COLO668 (cell line): Measurements from ENCODE around the gene STX7.
"Not testable (repeated sequence)": the region's sequence is repeated elsewhere in the genome, so short reads cannot be mapped to it uniquely, and the experiment has no call there.

ENCODE experiments used
- DNase-seq: peaks from one replicate; lab custom pipeline; 2025; ENCODE audit not compliant: unreplicated experiment; lab: John Stamatoyannopoulos, UW

The STX7 gene, protein sequence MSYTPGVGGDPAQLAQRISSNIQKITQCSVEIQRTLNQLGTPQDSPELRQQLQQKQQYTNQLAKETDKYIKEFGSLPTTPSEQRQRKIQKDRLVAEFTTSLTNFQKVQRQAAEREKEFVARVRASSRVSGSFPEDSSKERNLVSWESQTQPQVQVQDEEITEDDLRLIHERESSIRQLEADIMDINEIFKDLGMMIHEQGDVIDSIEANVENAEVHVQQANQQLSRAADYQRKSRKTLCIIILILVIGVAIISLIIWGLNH

DNA sequence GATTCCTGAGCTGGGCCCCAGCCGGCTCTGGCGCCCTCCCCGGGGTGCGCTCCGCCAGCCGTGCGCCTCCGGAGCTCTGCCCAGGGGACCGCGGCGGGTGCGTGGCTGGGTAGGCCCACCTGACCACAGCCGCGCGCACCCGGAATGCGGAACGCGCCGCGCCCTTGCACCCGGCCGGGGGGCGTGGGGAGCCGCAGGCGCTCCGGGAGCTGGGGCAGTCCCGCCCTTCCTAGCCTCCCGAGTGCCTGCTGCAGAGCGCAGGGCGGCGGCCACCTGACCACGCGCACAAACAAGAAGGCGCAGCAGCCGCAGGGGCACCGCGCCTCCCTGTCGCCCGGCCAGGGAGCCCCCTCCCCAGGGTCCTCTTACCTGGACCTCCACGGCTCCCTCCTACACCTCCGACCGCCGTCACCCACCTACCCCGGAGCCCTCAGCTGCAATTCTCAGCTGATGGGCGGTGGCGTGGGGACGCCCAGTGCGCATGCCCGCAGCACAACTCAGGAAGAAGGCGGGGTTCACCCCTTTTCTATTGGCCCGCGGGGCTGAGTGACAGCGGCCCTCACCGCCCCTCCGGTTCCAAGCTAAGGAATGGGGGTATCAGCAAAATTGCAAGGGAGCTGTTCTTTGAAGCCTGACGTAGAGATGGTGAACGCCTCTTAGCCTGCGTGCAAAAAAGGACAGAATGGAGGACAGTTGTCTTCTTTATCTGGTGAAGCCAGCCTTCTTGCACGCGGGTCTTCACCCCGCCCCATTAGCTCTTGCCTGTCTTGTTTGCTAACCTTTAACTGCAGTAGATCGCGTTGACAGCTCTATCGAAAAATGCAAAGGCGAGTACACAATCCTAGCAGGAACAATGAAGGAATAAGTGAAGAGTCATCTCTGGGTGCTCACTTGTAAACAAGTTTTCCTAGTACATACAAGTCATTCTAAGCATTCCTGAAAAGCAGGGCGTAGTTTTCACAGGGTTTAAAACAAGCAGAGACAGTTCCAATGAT is at the start of gene STX7:
Gene STX7 (minus strand): TSS at position 479 of the 995 bp plus-strand sequence. CDS start 9,586 bp downstream, outside the sequence.
- peak; percentile 77 for DNase-seq

DNA sequence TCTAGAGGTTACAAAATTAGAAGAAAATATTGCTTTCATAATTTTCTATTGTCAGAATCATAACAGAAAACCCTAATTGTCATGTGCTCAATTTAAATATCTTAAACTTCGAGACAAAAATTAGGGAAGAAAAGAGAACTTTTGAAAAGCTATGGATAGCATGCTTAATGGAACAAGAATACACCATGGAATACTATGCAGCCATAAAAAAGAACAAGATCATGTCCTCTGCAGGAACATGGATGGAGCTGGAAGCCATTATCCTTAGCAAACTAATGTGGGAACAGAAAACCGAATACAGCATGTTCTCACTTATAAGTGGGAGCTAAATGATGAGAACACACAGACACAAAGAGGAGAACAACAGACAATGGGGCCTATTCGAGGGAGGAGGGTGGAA is 47.2 kb upstream of the STX7 start:
- DNase-seq = not testable (repeated sequence)

DNA sequence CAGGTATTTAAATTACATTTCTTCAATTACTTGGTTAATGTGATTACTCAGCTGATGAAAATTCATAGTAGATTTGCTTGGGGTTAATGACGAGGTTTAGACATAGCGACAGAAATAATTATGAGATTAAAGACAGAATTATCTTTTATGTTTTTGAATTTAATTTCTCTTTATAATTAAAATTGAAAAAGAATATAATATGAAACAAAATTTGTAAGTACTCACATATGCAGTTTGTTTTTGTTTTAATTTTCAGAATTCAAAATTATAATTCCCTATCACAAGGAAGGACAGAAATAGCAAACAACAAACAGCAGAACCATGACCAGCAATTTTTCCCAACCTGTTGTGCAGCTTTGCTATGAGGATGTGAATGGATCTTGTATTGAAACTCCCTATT is 39.5 kb upstream of the STX7 start, which contains the start of gene TAAR8:
Gene TAAR8 (plus strand): TSS at position 301 of the 400 bp plus-strand sequence. CDS start 21 bp downstream, at position 322.
- no peak for DNase-seq

DNA sequence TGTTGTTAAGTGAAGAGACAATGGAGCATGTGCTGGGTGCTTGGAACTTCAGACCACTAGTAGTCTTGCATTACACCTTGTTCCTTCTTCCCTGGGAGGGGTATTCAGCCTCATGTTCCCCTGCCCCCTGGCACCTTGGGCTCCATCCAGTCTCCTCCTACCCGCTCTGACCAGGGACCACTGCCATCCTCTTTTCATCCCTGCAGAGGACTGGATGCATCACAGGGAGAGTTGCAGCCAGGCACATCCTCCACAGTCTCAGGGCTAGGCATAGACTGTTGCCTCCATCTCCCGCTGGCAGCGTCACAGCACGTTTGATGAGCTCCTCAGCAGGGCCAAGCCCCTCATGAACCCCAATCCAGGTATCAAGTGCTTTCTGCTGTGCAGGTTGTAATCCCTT is 38.3 kb upstream of the STX7 start:
- DNase-seq = no peak

DNA sequence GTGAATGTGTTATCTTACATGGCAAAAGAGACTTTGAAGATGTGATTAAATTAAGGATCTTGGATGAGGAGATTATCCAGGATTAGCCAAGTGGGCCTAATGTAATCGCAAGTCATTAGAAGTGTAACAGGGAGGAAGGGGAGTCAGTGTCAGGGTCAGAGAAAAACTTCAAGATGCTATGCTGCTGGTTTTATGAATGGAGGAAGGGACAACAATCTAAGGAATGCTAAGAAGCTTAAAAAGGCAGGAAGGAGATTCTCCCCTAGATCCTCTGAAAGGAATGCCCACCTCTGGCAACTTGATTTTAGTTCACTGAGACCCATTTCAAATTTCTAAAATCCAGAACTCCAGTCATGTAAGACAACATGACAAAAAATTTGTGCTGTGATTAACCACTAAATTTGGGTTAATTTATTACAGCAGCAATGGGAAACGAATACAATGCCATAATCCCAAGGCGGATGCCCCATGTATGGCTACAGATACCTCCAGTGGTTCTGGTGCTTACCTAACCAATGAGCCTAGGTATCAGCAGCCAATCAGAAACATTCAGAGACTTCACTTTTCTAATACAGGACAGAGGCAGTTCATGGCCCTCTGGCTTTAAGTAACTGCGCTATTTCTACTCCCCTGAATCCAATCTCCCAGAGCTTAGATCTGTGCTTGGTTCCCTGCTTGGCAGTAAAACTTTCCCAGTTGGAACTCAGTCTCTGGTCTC is 36.0 kb upstream of the STX7 start:
- no peak for DNase-seq

DNA sequence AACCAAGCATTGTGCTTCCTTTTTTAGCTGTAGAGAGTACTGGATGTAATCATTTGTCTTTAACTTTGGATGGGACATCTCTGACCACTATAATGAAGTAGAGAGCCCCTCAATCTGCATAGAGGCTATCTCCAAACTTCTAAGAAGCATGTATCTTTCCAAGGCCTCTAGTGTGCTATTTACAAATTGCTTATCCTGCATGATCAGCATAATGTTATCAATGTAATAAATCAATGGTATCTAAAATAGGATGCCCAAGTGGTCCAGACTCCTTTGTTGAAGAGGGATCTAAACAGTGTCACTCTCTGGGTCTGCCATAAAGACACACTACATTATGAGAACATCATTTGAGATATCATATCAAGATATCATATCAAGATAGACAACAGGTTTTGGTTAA is 31.9 kb upstream of the STX7 start:
- DNase-seq = no peak

DNA sequence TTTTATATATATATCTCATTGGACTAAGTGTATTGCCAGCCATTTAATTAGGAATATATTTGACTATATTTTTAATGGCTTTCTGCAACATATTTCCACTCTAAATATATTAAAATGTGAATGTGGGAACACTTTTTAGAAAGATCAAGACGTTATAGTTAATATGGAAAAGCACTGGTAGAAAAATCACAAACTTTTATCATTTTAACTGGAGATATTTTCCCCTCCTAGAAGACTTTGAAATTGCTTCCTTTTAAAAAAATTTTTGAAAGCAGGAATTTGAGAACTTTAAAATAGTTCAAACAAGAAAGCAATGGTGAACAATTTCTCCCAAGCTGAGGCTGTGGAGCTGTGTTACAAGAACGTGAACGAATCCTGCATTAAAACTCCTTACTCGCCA is 25.1 kb upstream of the STX7 start, which contains the start of gene TAAR9:
Gene TAAR9 (plus strand): TSS at position 301 of the 400 bp plus-strand sequence. CDS start 13 bp downstream, at position 314.
- DNase-seq = no peak

DNA sequence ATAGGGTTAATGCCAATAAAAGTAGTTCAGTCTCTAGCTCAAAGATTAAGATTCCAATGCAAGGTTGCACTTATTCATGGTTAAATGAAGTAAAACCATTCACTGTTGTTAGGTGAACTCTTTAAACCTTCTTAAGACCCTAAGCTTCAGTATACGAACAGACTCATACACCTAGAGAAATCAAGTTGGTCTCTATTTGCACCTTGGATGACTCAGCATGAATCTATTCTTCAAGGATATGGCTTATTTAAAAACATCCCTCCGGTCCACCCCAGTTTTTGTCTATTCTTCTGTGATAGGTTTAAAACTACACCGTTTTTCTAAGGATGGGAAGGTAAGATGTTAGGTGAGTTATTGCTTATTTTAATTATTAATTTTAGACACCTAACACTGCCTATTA is 24.2 kb upstream of the STX7 start:
- DNase-seq = no peak

DNA sequence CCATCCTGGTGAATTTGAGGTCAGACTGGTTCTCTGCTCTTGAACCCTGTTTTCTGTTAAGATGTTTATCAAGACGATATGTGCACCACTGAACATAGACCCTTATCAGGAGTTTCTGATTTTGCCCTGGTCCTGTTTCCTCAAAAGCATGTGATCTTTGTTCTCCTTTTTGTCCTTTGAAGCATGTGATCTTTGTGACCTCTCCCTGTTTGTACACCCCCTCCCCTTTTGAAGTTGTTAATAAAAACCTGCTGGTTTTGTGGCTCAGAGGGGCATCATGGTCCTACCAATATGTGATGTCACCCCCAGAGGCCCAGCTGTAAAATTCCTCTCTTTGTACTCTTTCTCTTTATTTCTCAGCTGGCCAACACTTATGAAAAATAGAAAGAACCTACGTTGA is 21.6 kb upstream of the STX7 start:
- DNase-seq = not testable (repeated sequence)

DNA sequence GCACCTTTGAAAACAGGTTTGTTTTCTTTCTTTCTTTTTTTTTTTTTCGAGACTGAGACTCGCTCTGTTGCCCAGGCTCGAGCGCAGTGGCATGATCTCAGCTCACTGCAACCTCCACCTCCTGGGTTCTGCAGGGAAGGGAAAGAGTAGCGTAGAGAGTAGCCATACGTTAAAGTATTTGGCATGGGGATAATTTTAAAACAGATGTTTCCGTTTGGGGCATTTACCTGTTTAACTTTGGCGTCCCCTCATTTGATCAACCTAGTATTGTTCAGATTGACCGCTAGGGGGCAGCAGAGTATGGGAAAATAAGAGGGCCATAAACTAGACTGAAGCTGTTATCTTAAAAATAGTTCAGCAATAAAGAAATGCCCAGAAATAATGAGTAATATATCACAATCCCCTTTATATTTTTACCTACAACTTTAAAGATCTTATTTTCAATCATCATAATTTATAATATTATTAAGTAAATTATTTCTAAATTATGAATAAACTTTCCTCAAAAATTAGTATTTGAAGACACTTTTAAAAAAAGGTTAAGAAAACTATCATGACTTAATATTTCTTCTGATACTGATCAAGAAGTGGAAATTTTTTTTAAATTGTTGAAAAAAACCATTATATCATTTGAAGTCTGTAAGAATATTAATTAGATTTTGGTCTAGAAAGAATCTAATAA is 17.5 kb upstream of the STX7 start:
- peak; percentile 46 for DNase-seq

DNA sequence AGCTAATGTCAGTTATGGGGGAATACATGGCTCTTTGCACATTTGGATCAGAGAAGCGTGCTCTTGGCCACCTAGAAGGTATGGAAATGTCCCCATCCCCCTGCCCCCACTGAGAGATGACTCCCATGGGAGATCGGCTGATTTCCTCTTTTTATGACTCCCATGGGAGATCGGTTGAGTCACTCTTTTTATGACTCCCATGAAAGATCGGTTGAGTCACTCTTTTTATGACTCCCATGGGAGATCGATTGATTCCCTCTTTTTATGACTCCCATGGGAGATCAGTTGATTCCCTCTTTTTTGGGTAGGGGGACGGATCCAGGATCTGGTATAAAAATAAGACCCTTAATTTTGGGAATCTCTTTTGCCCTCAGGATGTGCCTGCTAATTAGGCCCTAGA is 14.9 kb upstream of the STX7 start:
- DNase-seq = no peak

DNA sequence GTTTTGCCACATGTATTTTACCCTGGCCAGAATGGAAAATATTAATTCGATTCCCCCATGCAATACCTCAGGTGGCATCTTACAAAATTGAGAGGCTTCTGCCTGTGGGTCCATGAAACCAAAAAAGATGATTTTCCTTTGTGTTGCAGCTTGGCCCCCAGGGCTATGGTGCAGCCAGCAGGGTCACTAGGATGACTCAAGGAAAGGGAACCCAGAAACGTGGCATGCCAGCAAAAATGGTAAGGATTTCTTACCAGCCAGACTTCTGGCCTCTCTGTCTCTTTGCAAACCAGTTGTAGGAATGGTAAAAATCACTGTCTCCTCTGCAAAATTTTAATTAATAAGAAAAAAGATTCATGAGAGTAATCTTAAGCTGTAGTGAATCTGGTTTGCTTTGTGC is 13.5 kb upstream of the STX7 start:
- no peak for DNase-seq

DNA sequence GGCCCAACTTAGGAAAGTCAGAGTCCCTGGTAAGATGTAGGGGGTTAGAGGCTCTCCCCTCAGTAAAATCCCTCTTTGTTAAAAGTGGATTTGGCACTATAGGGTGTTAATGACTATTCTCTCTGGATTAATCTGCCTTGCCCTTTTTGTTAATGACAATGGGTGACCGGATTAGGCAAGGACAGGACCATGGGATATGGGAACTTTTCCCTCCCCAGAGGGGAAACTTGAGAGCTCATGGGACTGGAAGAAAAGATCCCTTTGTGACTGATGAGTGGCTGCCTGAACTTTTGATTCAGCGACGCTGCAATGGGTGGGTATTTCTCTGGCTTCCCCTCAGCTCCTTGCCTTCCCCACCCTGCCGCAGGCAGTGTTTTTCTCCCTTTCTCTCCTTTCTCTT is 12.9 kb upstream of the STX7 start:
- DNase-seq = no peak

DNA sequence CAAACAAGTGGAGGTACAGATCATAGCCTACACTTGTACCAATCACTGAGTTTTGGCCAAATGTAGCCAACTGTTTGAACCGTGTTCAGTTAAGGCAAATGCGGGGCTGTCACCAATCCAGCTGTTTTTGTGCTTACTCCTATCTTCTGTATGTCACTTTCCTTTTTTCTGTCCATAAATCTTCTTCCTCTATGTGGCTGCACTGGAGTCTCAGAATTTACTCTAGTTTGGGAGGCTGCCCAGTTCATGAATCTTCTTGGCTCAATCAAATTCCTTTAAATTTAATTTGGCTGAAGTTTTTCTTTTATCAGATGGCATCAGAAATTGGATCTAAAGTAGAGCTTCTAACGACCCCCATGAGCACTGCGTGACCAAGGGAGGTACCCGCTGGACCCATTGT is 11.7 kb upstream of the STX7 start:
- DNase-seq = no peak

DNA sequence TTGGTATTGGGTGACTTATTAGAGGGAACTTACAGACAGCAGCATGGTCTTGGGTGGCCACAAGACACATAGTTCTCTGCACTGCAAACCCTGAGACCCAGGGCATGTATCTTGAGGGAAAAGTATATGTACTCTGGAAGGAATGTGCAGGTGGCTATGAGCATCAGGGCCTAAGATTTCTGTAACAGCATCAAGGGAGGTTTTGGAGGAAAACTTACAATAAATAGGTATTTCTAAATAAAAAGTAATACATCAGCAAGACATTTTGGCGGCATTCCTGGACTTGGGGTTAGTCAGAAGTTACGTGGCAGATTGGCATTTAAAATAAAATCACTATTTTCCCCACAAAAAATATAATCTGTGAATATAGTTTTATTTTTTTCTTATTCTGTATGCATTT is 8.0 kb upstream of the STX7 start:
- no peak for DNase-seq

DNA sequence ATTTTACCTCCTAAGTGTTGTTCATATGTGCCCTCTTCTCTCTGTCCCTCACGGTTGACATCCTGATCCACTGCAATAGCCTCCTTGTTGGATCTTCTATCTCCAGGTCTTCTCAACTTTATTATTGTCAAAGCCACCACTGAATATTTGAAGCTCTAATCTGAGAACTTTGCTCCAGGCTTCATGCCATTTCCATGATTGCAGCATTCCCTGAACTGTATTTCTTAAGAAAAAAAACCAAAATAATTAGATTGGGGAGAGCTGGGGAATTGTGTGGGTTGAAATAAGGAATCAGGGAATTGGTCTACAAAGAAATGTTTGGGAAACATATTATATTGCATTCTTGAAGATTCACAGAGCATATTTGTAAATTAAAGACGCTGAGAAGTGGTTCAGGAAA is 2.5 kb upstream of the STX7 start:
- no peak for DNase-seq

DNA sequence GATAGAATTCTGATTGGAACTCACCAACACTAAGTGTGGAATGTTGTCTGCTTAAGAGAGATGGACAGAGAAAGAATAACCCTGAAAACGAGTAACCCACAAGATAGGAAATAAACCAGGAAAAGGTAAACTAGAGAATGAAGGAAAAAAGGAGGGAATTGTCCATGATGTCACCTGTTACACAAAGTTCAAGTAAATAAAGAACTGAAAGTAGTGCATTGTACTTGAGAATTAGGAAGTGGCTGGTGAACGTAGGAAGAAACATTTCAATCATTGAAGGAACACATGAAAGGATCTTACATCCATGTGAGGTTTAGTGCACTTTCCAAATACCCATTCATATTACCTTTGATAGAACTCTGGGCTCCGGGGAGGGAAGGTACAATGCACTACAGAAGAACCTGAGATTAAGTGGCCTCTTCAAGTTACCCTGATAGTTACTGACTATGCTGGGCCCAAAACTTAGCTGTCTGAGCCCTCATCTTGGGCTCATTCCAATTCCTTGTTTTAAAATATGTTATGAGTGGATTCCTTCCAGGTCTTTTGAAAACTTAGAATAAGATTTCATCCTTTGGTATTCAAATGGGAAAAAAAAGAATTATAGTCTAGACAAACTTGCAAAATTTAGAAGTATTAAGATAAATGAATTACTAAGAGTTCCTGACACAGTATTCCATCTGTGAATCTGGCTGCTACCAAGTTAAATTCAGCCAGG is 1.1 kb upstream of the STX7 start:
- DNase-seq = no peak

DNA sequence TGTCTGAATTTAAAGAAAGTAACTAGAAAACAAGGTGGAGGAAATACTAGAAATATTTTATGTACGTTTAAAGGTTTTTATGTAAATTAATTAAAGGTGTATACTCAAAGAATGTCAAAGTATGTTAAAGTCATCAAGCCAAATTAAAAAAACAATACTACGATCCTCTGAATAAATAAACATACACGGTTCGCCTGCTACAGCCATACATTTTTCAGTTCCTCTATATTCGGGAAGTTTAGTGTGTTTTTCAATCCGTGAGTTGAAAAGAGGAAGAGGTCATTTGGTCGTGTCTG is 626 bp downstream of the STX7 start:
- DNase-seq = no peak

DNA sequence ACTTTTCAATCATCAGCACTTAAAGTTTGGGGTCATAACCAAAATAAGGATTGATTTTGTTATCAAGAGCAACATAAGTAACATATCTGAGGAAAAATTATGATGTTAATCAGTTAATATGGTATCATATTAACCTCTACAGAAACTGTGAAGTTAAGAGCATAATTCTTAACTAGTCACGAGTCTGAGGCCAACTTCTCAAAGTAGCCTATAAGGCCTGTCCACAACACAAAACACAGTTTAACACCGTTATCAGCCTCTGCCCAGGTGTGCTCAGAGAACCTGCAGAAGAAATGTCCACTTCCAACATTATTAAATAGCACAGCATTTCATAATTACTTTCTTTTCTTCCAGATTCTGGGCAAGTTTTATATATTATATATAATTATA is 1.1 kb downstream of the STX7 start:
- no peak for DNase-seq

DNA sequence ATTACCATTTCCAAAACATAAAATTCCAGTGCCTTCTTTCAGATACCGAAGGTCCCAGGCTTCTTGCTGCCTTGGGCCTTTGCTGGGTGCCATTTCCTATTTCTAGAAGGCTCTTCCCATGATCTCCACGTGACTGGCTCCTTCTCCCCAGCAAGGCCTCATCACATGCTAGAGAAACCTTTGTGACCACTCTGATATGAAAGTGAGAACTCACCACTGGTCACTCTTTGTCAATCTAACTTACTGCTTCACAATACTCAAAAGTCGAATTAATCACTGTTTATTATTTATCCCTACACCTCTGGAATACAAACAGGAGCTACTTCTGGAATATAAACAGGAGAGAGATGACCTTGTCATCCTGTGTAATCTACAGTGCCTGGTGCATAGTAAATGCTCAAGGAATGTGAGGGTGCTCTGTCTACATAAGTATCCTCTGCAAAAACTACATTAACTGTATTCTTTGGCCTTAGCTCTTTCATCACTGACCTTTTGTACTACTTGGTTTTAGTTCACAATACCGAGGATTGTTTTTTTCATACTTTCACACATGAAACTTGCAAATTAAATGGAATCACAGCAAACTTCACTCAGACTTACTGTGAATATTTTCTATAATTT is 1.6 kb downstream of the STX7 start:
- DNase-seq = no peak
